Measurements from ENCODE around the gene ERFL. TPM values are rescaled to one million over a fixed set of nuclear protein-coding genes. Genes with fewer than 3 reads are reported as not detected.
"Not testable (repeated sequence)": the region's sequence is repeated elsewhere in the genome, so short reads cannot be mapped to it uniquely, and the experiment has no call there.

ERFL gene
- total RNA-seq, 1 donor from 2014 or later = 0.49 TPM

GRCh38 chr19:41915776-41916414, 12.4 kb downstream of the ERFL start:
- H3K27ac ChIP-seq = no peak overlapping the region
- no peak for DNase-seq (ENCODE audit: extremely low spot score in 2 of 2)
- H3K27me3 ChIP-seq = peaks cover 7% of the 10 kb centered on the region
- H3K9me3 ChIP-seq = no peaks in the 10 kb centered on the region
- H3K4me3 ChIP-seq = no peak overlapping the region
- TF ChIP-seq POLR2AphosphoS5 (IDR thresholded peaks at IDR 0.05; ENCODE audit: insufficient read depth in 1 of 2, low read depth in 1 of 2) (no peak), CTCF (IDR thresholded peaks at IDR 0.05) (no peak), POLR2A (IDR thresholded peaks at IDR 0.05) (no peak)
- intact Hi-C loops (cut with DNase I) = no loop called here
- peaks cover 14% of the 10 kb centered on the region for H3K4me1 ChIP-seq
- no peaks in the 10 kb centered on the region for H3K36me3 ChIP-seq

GRCh38 chr19:41915021-41915775, 13.1 kb downstream of the ERFL start:
- Histone ChIP-seq H3K27ac (no peak overlapping the region), H3K9me3 (no peaks in the 10 kb centered on the region), H3K36me3 (no peaks in the 10 kb centered on the region), H3K4me3 (no peak overlapping the region), H3K27me3 (peaks cover 7% of the 10 kb centered on the region), H3K4me1 (peaks cover 14% of the 10 kb centered on the region)
- intact Hi-C loops (cut with DNase I) = no loop called here
- TF ChIP-seq POLR2AphosphoS5 (IDR thresholded peaks at IDR 0.05; ENCODE audit: insufficient read depth in 1 of 2, low read depth in 1 of 2) (no peak), POLR2A (IDR thresholded peaks at IDR 0.05) (no peak), CTCF (IDR thresholded peaks at IDR 0.05) (no peak)
- no peak for DNase-seq (ENCODE audit: extremely low spot score in 2 of 2)

DNA sequence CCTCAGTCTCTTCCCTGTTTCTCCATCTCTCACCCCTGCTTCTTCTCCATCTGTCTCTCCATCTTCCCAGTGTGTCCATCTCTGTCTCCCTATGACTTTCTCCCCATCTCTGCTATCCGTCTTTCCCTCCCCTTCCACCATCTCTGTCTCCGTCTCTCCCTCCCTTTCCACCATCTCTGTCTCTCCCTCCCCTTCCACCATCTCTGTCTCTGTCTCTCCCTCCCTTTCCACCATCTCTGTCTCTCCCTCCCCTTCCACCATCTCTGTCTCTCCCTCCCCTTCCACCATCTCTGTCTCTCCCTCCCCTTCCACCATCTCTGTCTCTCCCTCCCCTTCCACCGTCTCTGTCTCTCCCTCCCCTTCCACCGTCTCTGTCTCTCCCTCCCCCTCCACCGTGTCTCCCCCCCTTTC, 13.8 kb downstream of the ERFL start:
- H3K27ac ChIP-seq; DNase-seq (ENCODE audit: extremely low spot score in 2 of 2); H3K36me3 ChIP-seq; H3K27me3 ChIP-seq; H3K4me3 ChIP-seq; intact Hi-C loops (cut with DNase I); H3K9me3 ChIP-seq: not testable (repeated sequence)
- peaks cover 14% of the 10 kb centered on the region for H3K4me1 ChIP-seq

- no peak for DNase-seq (ENCODE audit: extremely low spot score in 2 of 2)
- no peaks in the 10 kb centered on the region for H3K9me3 ChIP-seq
- H3K27me3 ChIP-seq = peaks cover 7% of the 10 kb centered on the region
- no peak overlapping the region for H3K27ac ChIP-seq
- H3K36me3 ChIP-seq = no peaks in the 10 kb centered on the region
- intact Hi-C loops (cut with DNase I) = no loop called here
- H3K4me1 ChIP-seq = peaks cover 14% of the 10 kb centered on the region
- no peak overlapping the region for H3K4me3 ChIP-seq
- no peak for TF ChIP-seq POLR2A (IDR thresholded peaks at IDR 0.05)
- TF ChIP-seq POLR2AphosphoS5 (IDR thresholded peaks at IDR 0.05; ENCODE audit: insufficient read depth in 1 of 2, low read depth in 1 of 2) = no peak
- TF ChIP-seq CTCF (IDR thresholded peaks at IDR 0.05) = no peak
These were observed 14.5 kb downstream of the ERFL start for GRCh38 chr19:41913538-41914423.

- intact Hi-C loops (cut with DNase I) = no loop called here
- no peaks in the 10 kb centered on the region for H3K9me3 ChIP-seq
- H3K27me3 ChIP-seq = peaks cover 7% of the 10 kb centered on the region
- H3K4me3 ChIP-seq = no peak overlapping the region
- no peaks in the 10 kb centered on the region for H3K36me3 ChIP-seq
- H3K4me1 ChIP-seq = peaks cover 14% of the 10 kb centered on the region
- TF ChIP-seq CTCF (IDR thresholded peaks at IDR 0.05) (no peak), POLR2A (IDR thresholded peaks at IDR 0.05) (no peak), POLR2AphosphoS5 (IDR thresholded peaks at IDR 0.05; ENCODE audit: insufficient read depth in 1 of 2, low read depth in 1 of 2) (no peak)
- DNase-seq (ENCODE audit: extremely low spot score in 2 of 2) = no peak
- H3K27ac ChIP-seq = no peak overlapping the region
These were observed 15.2 kb downstream of the ERFL start for GRCh38 chr19:41912899-41913537.
